Neural cell (in vitro differentiated cells): ENCODE results near the gene FKBP14. TPM values are rescaled to one million over a fixed set of nuclear protein-coding genes. Genes with fewer than 3 reads are reported as not detected.

Source experiments
- H2AFZ ChIP-seq: fragments of 200-600, 300-800 bp; sonication (generic), shearing (Covaris generic); 2 replicates; pipeline ENCODE4 v1.6.0; 2014; ENCODE audit warnings: low read depth, mild to moderate bottlenecking, antibody characterized with exemption, low read length, moderate library complexity
- H3F3A ChIP-seq: fragments of 200-600 bp; shearing (Covaris generic); 2 replicates; pipeline ENCODE4 v1.6.1; 2016; ENCODE audit warnings: mild to moderate bottlenecking, moderate library complexity, mixed read lengths, antibody characterized with exemption, low read length; ENCODE audit not compliant: insufficient read depth, poor library complexity, severe bottlenecking
- H3K27ac ChIP-seq: fragments of 200-600, 300-800 bp; sonication (generic), shearing (Covaris generic); 2 replicates; pipeline ENCODE4 v1.5.1; 2014; ENCODE audit warnings: mild to moderate bottlenecking, low read length, moderate library complexity
- H3K27me3 ChIP-seq: fragments of 300-800, 200-600 bp; sonication (generic), shearing (Covaris generic); 2 replicates; pipeline ENCODE4 v1.6.0; 2014; ENCODE audit warnings: mild to moderate bottlenecking, low read depth, low read length, moderate library complexity; ENCODE audit not compliant: insufficient read depth
- H3K36me3 ChIP-seq: fragments of 300-800, 200-600 bp; sonication (generic), shearing (Covaris generic); 2 replicates; pipeline ENCODE4 v1.5.1; 2014; ENCODE audit warnings: mild to moderate bottlenecking, antibody characterized with exemption, low read length, moderate library complexity; ENCODE audit not compliant: insufficient read depth
- H3K4me2 ChIP-seq: fragments of 300-800, 200-600 bp; sonication (generic), shearing (Covaris generic); 2 replicates; pipeline ENCODE4 v1.6.0; 2014; ENCODE audit warnings: mild to moderate bottlenecking, low read length
- H3K4me3 ChIP-seq: fragments of 300-800, 200-600 bp; sonication (generic), shearing (Covaris generic); 2 replicates; pipeline ENCODE4 v1.5.1; 2014; ENCODE audit warnings: mild to moderate bottlenecking, low read length, moderate library complexity
- H3K79me2 ChIP-seq: fragments of 200-600 bp; shearing (Covaris generic); replicated peaks from 2 replicates; pipeline ENCODE4 v1.6.0; 2014; ENCODE audit warnings: mild to moderate bottlenecking, low read length, moderate library complexity; ENCODE audit not compliant: insufficient read depth
- H3K9ac ChIP-seq: fragments of 300-800, 200-600 bp; sonication (generic), shearing (Covaris generic); 2 replicates; pipeline ENCODE4 v1.6.1; 2016; ENCODE audit warnings: mild to moderate bottlenecking, low read length, mixed read lengths
- H3K9me2 ChIP-seq: fragments of 200-600 bp; shearing (Covaris generic); 2 replicates; pipeline ENCODE4 v1.6.1; 2016; ENCODE audit warnings: mild to moderate bottlenecking, low read length, mixed read lengths; ENCODE audit not compliant: insufficient read depth
- H3K9me3 ChIP-seq: fragments of 200-600, 300-800 bp; sonication (generic), shearing (Covaris generic); 2 replicates; pipeline ENCODE4 v1.6.1; 2016; ENCODE audit warnings: mild to moderate bottlenecking, mixed run types, low read length, moderate library complexity, mixed read lengths
- H4K20me1 ChIP-seq: fragments of 200-600 bp; shearing (Covaris generic); 2 replicates; pipeline ENCODE4 v1.6.1; 2016; ENCODE audit warnings: mild to moderate bottlenecking, mixed run types; ENCODE audit not compliant: insufficient read depth
- EP300 ChIP-seq: fragments of 450-650 bp; conservative IDR thresholded peaks from 2 replicates; pipeline ENCODE4 v1.6.1; 2014; ENCODE audit warnings: antibody characterized with exemption, mild to moderate bottlenecking, moderate library complexity; ENCODE audit not compliant: poor library complexity, severe bottlenecking
- EZH2 ChIP-seq: fragments of 200-600, 300-800 bp; shearing (Covaris generic), sonication (generic); IDR thresholded peaks from 2 replicates; pipeline ENCODE4 v1.6.1; 2014; ENCODE audit warnings: antibody characterized with exemption, low read length, borderline replicate concordance, mild to moderate bottlenecking; ENCODE audit not compliant: insufficient read depth, poor library complexity, severe bottlenecking
- MXI1 ChIP-seq: fragments of 450-650 bp; conservative IDR thresholded peaks from 2 replicates; pipeline ENCODE4 v1.6.1; 2014; ENCODE audit warnings: antibody characterized with exemption, mild to moderate bottlenecking; ENCODE audit not compliant: poor library complexity, severe bottlenecking
- POLR2AphosphoS5 ChIP-seq: IDR thresholded peaks from 2 replicates; pipeline ENCODE4 v1.6.1; 2012
- RAD21 ChIP-seq: fragments of 450-650 bp; conservative IDR thresholded peaks from 2 replicates; pipeline ENCODE4 v1.6.1; 2014; ENCODE audit warnings: antibody characterized with exemption, mild to moderate bottlenecking, moderate library complexity
- SMC3 ChIP-seq: fragments of 450-650 bp; conservative IDR thresholded peaks from 2 replicates; pipeline ENCODE4 v1.6.1; 2014; ENCODE audit warnings: antibody characterized with exemption, mild to moderate bottlenecking, moderate library complexity; ENCODE audit not compliant: poor library complexity
- TAF1 ChIP-seq: IDR thresholded peaks from 2 replicates; pipeline ENCODE4 v1.6.1; 2012; ENCODE audit warnings: low read depth
- polyA plus RNA-seq: library from polyadenylated mRNA; depleted of rRNA; stranded (reverse); fragments of >200 nt; gene quantifications from 2 replicates; pipeline ENCODE4 v1.2.3, GENCODE V29; 2014
- TF ChIP-seq, protein P1 (sequence below): IDR thresholded peaks from 2 replicates; pipeline ENCODE4 v1.6.1; 2012; ENCODE audit warnings: borderline replicate concordance
- TF ChIP-seq, protein P2 (sequence below): fragments of 450-650 bp; IDR thresholded peaks from 2 replicates; pipeline ENCODE4 v1.5.1; 2014; ENCODE audit warnings: antibody characterized with exemption, mild to moderate bottlenecking, moderate library complexity; ENCODE audit not compliant: poor library complexity, severe bottlenecking

The FKBP14 gene
- polyA plus RNA-seq, 1 donor from 2014 or later: 36.7 TPM

DNA sequence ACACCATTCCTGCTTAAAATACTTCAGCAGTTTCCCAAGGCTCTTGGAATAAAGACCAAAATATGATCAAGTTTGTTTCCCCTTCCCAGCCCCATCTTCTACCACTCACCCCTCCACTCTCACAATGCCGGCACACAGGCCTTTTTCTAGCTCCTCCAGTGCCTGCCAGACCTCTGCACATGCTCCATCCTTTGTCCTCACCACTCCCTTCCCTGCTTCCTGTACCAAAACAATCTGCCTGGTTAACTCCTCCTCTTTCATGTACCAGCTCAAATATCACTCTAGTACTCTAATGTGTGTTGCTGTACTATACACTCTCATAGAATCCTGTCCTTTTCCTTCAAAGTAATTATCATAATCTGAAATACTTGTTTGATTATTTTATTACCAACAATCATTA, 56.3 kb downstream of the FKBP14 start:
- peak overlapping the region; percentile 42 for H3K27ac ChIP-seq
- peaks cover 3% of the 10 kb centered on the region for H3F3A ChIP-seq
- no peaks in the 10 kb centered on the region for H4K20me1 ChIP-seq
- no peak overlapping the region for H3K9ac ChIP-seq
- no peak overlapping the region for H3K4me2 ChIP-seq
- peaks cover 42% of the 10 kb centered on the region for H3K79me2 ChIP-seq
- no peaks in the 10 kb centered on the region for H3K27me3 ChIP-seq
- H3K9me2 ChIP-seq: no peaks in the 10 kb centered on the region
- no peaks in the 10 kb centered on the region for H3K9me3 ChIP-seq
- H3K4me3 ChIP-seq: no peak overlapping the region
- no peaks in the 10 kb centered on the region for H3K36me3 ChIP-seq
- H2AFZ ChIP-seq: no peak overlapping the region
- TF ChIP-seq EP300 (no peak), SMC3 (no peak)
- TF ChIP-seq, protein P1, sequence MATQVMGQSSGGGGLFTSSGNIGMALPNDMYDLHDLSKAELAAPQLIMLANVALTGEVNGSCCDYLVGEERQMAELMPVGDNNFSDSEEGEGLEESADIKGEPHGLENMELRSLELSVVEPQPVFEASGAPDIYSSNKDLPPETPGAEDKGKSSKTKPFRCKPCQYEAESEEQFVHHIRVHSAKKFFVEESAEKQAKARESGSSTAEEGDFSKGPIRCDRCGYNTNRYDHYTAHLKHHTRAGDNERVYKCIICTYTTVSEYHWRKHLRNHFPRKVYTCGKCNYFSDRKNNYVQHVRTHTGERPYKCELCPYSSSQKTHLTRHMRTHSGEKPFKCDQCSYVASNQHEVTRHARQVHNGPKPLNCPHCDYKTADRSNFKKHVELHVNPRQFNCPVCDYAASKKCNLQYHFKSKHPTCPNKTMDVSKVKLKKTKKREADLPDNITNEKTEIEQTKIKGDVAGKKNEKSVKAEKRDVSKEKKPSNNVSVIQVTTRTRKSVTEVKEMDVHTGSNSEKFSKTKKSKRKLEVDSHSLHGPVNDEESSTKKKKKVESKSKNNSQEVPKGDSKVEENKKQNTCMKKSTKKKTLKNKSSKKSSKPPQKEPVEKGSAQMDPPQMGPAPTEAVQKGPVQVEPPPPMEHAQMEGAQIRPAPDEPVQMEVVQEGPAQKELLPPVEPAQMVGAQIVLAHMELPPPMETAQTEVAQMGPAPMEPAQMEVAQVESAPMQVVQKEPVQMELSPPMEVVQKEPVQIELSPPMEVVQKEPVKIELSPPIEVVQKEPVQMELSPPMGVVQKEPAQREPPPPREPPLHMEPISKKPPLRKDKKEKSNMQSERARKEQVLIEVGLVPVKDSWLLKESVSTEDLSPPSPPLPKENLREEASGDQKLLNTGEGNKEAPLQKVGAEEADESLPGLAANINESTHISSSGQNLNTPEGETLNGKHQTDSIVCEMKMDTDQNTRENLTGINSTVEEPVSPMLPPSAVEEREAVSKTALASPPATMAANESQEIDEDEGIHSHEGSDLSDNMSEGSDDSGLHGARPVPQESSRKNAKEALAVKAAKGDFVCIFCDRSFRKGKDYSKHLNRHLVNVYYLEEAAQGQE: no peak

DNA sequence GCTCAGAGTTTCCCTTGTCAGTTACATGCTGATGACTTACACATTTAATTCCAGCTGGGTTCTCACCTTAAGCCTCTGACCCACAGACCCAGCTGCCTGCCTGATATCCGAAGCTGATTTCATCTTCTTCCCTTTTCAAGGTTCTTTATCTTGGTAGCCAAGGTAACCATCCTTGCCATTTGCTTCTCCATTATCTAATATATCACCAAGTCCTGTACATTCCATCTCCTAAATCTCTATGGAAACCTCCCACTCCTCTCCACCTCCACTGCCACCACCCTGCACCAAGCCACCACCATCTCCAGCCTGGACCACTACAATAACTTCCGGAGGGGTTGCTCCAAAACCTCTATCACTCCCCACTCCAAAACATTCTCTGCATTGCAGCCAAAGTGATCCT, 56.8 kb downstream of the FKBP14 start:
- Histone ChIP-seq H3K9me3 (no peaks in the 10 kb centered on the region), H3K27me3 (no peaks in the 10 kb centered on the region), H3K27ac (peak overlapping the region; percentile 42), H3K9ac (no peak overlapping the region), H4K20me1 (no peaks in the 10 kb centered on the region), H3F3A (peaks cover 3% of the 10 kb centered on the region), H3K9me2 (no peaks in the 10 kb centered on the region), H3K79me2 (peaks cover 42% of the 10 kb centered on the region), H3K4me3 (peak overlapping the region; percentile 37), H3K36me3 (no peaks in the 10 kb centered on the region), H2AFZ (no peak overlapping the region), H3K4me2 (no peak overlapping the region)
- TF ChIP-seq MXI1 (no peak), SMC3 (no peak)
- TF ChIP-seq, protein P1: no peak

DNA sequence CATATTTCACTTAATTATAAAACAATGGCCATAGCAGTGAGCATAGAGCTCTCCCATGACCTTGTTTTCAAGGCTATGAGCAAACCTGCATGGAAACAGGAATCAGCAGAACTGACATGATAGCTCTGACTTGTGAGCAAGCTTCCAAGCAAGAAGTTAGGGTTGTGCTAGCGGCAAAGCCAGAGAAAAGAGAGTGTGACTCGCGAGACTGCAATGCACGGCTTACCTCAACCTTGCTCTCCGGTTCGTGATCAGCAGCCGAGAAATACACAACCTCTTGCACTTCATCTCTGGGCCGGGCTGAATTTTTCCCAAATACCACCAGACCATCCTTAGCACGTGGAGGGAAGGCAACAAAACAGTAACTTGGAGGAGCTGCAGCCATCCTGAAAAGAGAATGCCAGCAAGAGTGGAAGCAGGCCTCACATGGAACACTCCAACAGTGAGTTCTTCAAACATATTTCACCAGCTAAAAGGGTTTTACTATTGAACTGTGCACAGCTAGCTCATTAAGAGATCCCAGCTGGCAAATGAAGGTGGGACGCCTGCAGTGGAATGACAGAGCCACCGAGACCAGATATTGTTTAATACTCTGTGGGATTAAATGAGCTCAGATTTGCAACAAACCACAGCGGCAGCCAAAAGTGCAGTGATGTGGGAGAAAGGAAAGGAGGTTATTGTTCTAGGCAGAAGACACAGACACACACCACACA, 57.7 kb downstream of the FKBP14 start:
- Histone ChIP-seq H3K9ac (no peak overlapping the region), H3F3A (peaks cover 3% of the 10 kb centered on the region), H3K27ac (peak overlapping the region; percentile 42), H4K20me1 (no peaks in the 10 kb centered on the region), H3K9me2 (no peaks in the 10 kb centered on the region), H2AFZ (no peak overlapping the region), H3K36me3 (peaks cover 7% of the 10 kb centered on the region), H3K4me2 (peak overlapping the region; percentile 32), H3K79me2 (peaks cover 36% of the 10 kb centered on the region), H3K9me3 (no peaks in the 10 kb centered on the region), H3K27me3 (no peaks in the 10 kb centered on the region), H3K4me3 (peak overlapping the region; percentile 37)
- TF ChIP-seq EP300 (no peak), TAF1 (no peak), POLR2AphosphoS5 (no peak), RAD21 (no peak), EZH2 (no peak)
- TF ChIP-seq, protein P2, sequence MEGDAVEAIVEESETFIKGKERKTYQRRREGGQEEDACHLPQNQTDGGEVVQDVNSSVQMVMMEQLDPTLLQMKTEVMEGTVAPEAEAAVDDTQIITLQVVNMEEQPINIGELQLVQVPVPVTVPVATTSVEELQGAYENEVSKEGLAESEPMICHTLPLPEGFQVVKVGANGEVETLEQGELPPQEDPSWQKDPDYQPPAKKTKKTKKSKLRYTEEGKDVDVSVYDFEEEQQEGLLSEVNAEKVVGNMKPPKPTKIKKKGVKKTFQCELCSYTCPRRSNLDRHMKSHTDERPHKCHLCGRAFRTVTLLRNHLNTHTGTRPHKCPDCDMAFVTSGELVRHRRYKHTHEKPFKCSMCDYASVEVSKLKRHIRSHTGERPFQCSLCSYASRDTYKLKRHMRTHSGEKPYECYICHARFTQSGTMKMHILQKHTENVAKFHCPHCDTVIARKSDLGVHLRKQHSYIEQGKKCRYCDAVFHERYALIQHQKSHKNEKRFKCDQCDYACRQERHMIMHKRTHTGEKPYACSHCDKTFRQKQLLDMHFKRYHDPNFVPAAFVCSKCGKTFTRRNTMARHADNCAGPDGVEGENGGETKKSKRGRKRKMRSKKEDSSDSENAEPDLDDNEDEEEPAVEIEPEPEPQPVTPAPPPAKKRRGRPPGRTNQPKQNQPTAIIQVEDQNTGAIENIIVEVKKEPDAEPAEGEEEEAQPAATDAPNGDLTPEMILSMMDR: no peak
- TF ChIP-seq, protein P1: no peak
